PC-9 (cell line): ENCODE results near the gene C1orf216. TPM values are rescaled to one million over a fixed set of nuclear protein-coding genes. Genes with fewer than 3 reads are reported as not detected.

ENCODE experiments used
- BruUV-seq: library from RNA; stranded (reverse); fragments of 400-500 nt; replicated peaks from 2 replicates; lab custom pipeline; 2021; lab: Mats Ljungman, UMichigan
- CTCF ChIA-PET: fragments of 300-600 bp; sonication (Branson Sonifier 250); formaldehyde crosslinking; loops from one replicate; lab custom pipeline; 2022; ENCODE audit warnings: antibody characterized with exemption; lab: Charles Lee
- POLR2A ChIA-PET: fragments of 300-600 bp; sonication (Branson Sonifier 250); formaldehyde crosslinking; loops from one replicate; lab custom pipeline; 2022; ENCODE audit warnings: antibody characterized with exemption; ENCODE audit not compliant: unreplicated experiment; lab: Charles Lee
- DNase-seq, 2 experiments: peaks; one replicate each; pipeline versions ENCODE4 v3.0.0 to v3.0.0-alpha.2; 2015 to 2022; ENCODE audit warnings: mixed read lengths in 1 of 2
- H2AFZ ChIP-seq: fragments of 200-600 bp; sonication (generic); 2 replicates; pipeline ENCODE4 v1.8.1; 2017; ENCODE audit warnings: antibody characterized with exemption
- H3F3A ChIP-seq: fragments of 200-600 bp; sonication (generic); 2 replicates; pipeline ENCODE4 v1.8.1; 2017; ENCODE audit warnings: antibody characterized with exemption, mild to moderate bottlenecking, low read depth; ENCODE audit not compliant: insufficient read depth
- H3K27ac ChIP-seq: fragments of 200-600 bp; sonication (generic); 2 replicates; pipeline ENCODE4 v1.6.1; 2016; ENCODE audit warnings: mixed run types
- H3K27me3 ChIP-seq: fragments of 200-600 bp; sonication (generic); 2 replicates; pipeline ENCODE4 v1.6.1; 2016; ENCODE audit warnings: low read depth, mixed run types; ENCODE audit not compliant: insufficient read depth
- H3K36me3 ChIP-seq: fragments of 200-600 bp; sonication (generic); 2 replicates; pipeline ENCODE4 v1.6.1; 2016; ENCODE audit warnings: low read depth, mixed run types
- H3K4me1 ChIP-seq: fragments of 200-600 bp; sonication (generic); replicated peaks from 2 replicates; pipeline ENCODE4 v1.6.1; 2016; ENCODE audit warnings: mixed run types; ENCODE audit not compliant: insufficient read depth
- H3K4me2 ChIP-seq: fragments of 200-600 bp; sonication (generic); 2 replicates; pipeline ENCODE4 v1.6.1; 2017; ENCODE audit warnings: mixed run types
- H3K4me3 ChIP-seq: fragments of 200-600 bp; sonication (generic); 2 replicates; pipeline ENCODE4 v1.6.1; 2016; ENCODE audit warnings: mixed run types
- H3K79me2 ChIP-seq: fragments of 200-600 bp; sonication (generic); 2 replicates; pipeline ENCODE4 v1.6.1; 2017; ENCODE audit warnings: low read depth, mixed run types
- H3K9me2 ChIP-seq: fragments of 200-600 bp; sonication (generic); 2 replicates; pipeline ENCODE4 v1.8.1; 2017; ENCODE audit warnings: mild to moderate bottlenecking; ENCODE audit not compliant: insufficient read depth
- H3K9me3 ChIP-seq: fragments of 200-600 bp; sonication (generic); 2 replicates; pipeline ENCODE4 v1.8.1; 2016; ENCODE audit warnings: low read depth; ENCODE audit not compliant: insufficient read depth
- H4K20me1 ChIP-seq: fragments of 200-600 bp; sonication (generic); 2 replicates; pipeline ENCODE4 v1.8.1; 2017; ENCODE audit not compliant: insufficient read depth
- CTCF ChIP-seq: fragments of 200-600 bp; sonication (generic); conservative IDR thresholded peaks from 2 replicates; pipeline ENCODE4 v1.6.1; 2017; ENCODE audit warnings: mixed run types, antibody characterized with exemption, mild to moderate bottlenecking, moderate library complexity
- EZH2 ChIP-seq: fragments of 200-600 bp; sonication (generic); IDR thresholded peaks from 2 replicates; pipeline ENCODE4 v1.8.0; 2017; ENCODE audit warnings: antibody characterized with exemption, low read depth
- intact Hi-C: fragments of 100-400 bp; cut with micrococcal nuclease; formaldehyde crosslinking; loops from one replicate; pipeline ENCODE4 v1.10.0; 2022; ENCODE audit not compliant: unreplicated experiment
- total RNA-seq: library from RNA; stranded (reverse); gene quantifications from 2 replicates; pipeline ENCODE4 v1.2.3, GENCODE V29; 2021

The C1orf216 gene
- total RNA-seq, 1 experiment from 2014 or later = 7.6 TPM

GRCh38 chr1:35748326-35748725 lies 29.6 kb upstream of the C1orf216 start:
- ChIA-PET CTCF (interaction anchor here (0.6 to 1.3 kb wide), 4 partner anchors 21 to 102 kb away, joined by 3 to 11 read pairs (median 4); no protein-coding TSS in a partner anchor), POLR2A (interaction anchor here (0.5 to 0.7 kb wide), 3 partner anchors 36 to 191 kb away, joined by 4 to 6 read pairs (median 4); partner anchors contain the start of gene KIAA0319L)
- intact Hi-C loops = no loop called here
- Histone ChIP-seq H2AFZ (no peak overlapping the region), H3K4me1 (no peaks in the 10 kb centered on the region; the same call in 1 of the 2 replicates), H3K4me3 (no peak overlapping the region), H4K20me1 (no peaks in the 10 kb centered on the region), H3K9me3 (no peaks in the 10 kb centered on the region), H3K27ac (peak overlapping the region; percentile 48), H3K79me2 (no peaks in the 10 kb centered on the region), H3K9me2 (no peaks in the 10 kb centered on the region), H3K36me3 (peaks cover 10% of the 10 kb centered on the region; the same call in 1 of the 2 replicates), H3F3A (peaks cover 14% of the 10 kb centered on the region; the same call in 1 of the 2 replicates), H3K27me3 (no peaks in the 10 kb centered on the region), H3K4me2 (no peak overlapping the region)
- TF ChIP-seq EZH2 = no peak
- TF ChIP-seq CTCF = no peak
- DNase-seq = peak; percentile 61 to 72
- no TSS peak for BruUV-seq

- H3K27me3 ChIP-seq = no peaks in the 10 kb centered on the region
- no TSS peak for BruUV-seq
- no peak overlapping the region for H2AFZ ChIP-seq
- CTCF ChIA-PET = no interaction called here
- H3K4me2 ChIP-seq = no peak overlapping the region
- TF ChIP-seq EZH2 = no peak
- TF ChIP-seq CTCF = no peak
- H3F3A ChIP-seq = peaks cover 14% of the 10 kb centered on the region; the same call in 1 of the 2 replicates
- intact Hi-C loops = no loop called here
- no peak for DNase-seq
- H3K79me2 ChIP-seq = no peaks in the 10 kb centered on the region
- no peaks in the 10 kb centered on the region for H3K9me2 ChIP-seq
- POLR2A ChIA-PET = interaction anchor here (0.6 kb wide), 1 partner anchor 32 kb away, joined by 3 read pairs; no protein-coding TSS in a partner anchor
- H3K36me3 ChIP-seq = peaks cover 10% of the 10 kb centered on the region; the same call in 1 of the 2 replicates
- H3K4me1 ChIP-seq = no peaks in the 10 kb centered on the region; the same call in 1 of the 2 replicates
- no peaks in the 10 kb centered on the region for H4K20me1 ChIP-seq
- no peak overlapping the region for H3K27ac ChIP-seq
- H3K9me3 ChIP-seq = no peaks in the 10 kb centered on the region
- H3K4me3 ChIP-seq = no peak overlapping the region
Observed at GRCh38 chr1:35745124-35745730, 26.5 kb upstream of the C1orf216 start.

- Histone ChIP-seq H3K9me2 (no peaks in the 10 kb centered on the region), H3K36me3 (peaks cover 3% of the 10 kb centered on the region; the same call in 1 of the 2 replicates), H3K79me2 (no peaks in the 10 kb centered on the region), H3K4me2 (no peak overlapping the region), H3K27ac (no peak overlapping the region), H3K27me3 (no peaks in the 10 kb centered on the region), H4K20me1 (no peaks in the 10 kb centered on the region), H3K4me3 (no peak overlapping the region), H3F3A (no peaks in the 10 kb centered on the region), H3K9me3 (no peaks in the 10 kb centered on the region), H3K4me1 (no peaks in the 10 kb centered on the region), H2AFZ (no peak overlapping the region)
- no peak for TF ChIP-seq CTCF
- TF ChIP-seq EZH2 = no peak
- ChIA-PET POLR2A (no interaction called here), CTCF (interaction anchor here (0.7 kb wide), 1 partner anchor 745 kb away, joined by 3 read pairs; no protein-coding TSS in a partner anchor)
- BruUV-seq = no TSS peak
- DNase-seq = no peak
- intact Hi-C loops = no loop called here
Observed at GRCh38 chr1:35737120-35737519, 18.4 kb upstream of the C1orf216 start.
